Activated B cell treated with CpG ODN at 0.5 μM for 24 hours (primary cell): ENCODE results near the gene SYTL5. TPM values are rescaled to one million over a fixed set of nuclear protein-coding genes. Genes with fewer than 3 reads are reported as not detected.
"Not testable (repeated sequence)": the region's sequence is repeated elsewhere in the genome, so short reads cannot be mapped to it uniquely, and the experiment has no call there.

ENCODE experiments used
- ATAC-seq: fragments of 200-7000 bp; cut with Tn5 transposase; one replicate; pipeline ENCODE4 v1.10.0; 2021; ENCODE audit warnings: low read depth, mild to moderate bottlenecking, moderate library complexity
- CTCF ChIA-PET: fragments of 350-600 bp; sonication (Branson Sonifier 250); formaldehyde crosslinking; loops from one replicate; lab custom pipeline; 2021; ENCODE audit warnings: antibody characterized with exemption; lab: Charles Lee
- POLR2A ChIA-PET: fragments of 350-600 bp; sonication (Branson Sonifier 250); formaldehyde crosslinking; loops from one replicate; lab custom pipeline; 2021; ENCODE audit warnings: antibody characterized with exemption; lab: Charles Lee
- DNase-seq: peaks from one replicate; pipeline ENCODE4 v3.0.0; 2022
- H3K27ac Mint-ChIP-seq: one replicate; pipeline ENCODE4 v1.8.0; 2020; ENCODE audit warnings: mixed read lengths
- H3K27me3 Mint-ChIP-seq: one replicate; pipeline ENCODE4 v1.8.0; 2021; ENCODE audit warnings: mixed read lengths
- H3K36me3 Mint-ChIP-seq: one replicate; pipeline ENCODE4 v1.8.0; 2021; ENCODE audit warnings: low read depth, mixed read lengths
- H3K4me1 Mint-ChIP-seq: one replicate; pipeline ENCODE4 v1.8.0; 2021; ENCODE audit warnings: mixed read lengths
- H3K4me3 Mint-ChIP-seq: one replicate; pipeline ENCODE4 v1.8.0; 2020; ENCODE audit warnings: mild to moderate bottlenecking, mixed read lengths
- H3K9me3 Mint-ChIP-seq: one replicate; pipeline ENCODE4 v1.8.0; 2020; ENCODE audit warnings: mixed read lengths
- intact Hi-C: fragments of 100-400 bp; cut with micrococcal nuclease; formaldehyde crosslinking; loops from one replicate; pipeline ENCODE4 v1.15.1; 2024
- total RNA-seq: library from RNA; stranded (reverse); gene quantifications from 2 replicates; pipeline ENCODE4 v1.2.3, GENCODE V29; 2022
- TF ChIP-seq, protein P1 (sequence below): fragments of 200-600 bp; IDR thresholded peaks from one replicate; pipeline ENCODE4 v1.8.0; 2022; ENCODE audit warnings: antibody characterized with exemption, mild to moderate bottlenecking

Gene SYTL5
- total RNA-seq, 1 donor from 2014 or later, result not detected

DNA sequence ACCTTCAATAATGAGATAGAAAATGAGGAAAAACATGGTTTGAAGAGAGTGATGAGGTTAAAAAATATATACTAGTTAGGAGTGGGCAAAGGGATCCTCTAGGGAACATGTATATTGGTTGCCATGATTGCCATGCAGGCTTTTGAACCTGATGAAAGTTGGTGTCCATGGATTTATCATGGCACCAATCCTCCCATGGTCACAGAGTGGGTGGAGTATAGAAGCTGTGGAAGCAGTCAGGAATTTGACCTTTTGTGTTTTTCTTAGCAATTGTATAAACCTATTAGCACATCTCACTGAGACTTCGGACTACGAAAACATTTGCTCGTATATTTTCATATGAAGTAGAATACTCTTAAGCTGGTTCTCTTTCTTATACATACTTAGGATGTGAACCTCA is 30.9 kb upstream of the SYTL5 start:
- POLR2A ChIA-PET, result no interaction called here
- CTCF ChIA-PET, result no interaction called here
- H3K4me1 Mint-ChIP-seq, result no peaks in the 10 kb centered on the region
- TF ChIP-seq, protein P1, sequence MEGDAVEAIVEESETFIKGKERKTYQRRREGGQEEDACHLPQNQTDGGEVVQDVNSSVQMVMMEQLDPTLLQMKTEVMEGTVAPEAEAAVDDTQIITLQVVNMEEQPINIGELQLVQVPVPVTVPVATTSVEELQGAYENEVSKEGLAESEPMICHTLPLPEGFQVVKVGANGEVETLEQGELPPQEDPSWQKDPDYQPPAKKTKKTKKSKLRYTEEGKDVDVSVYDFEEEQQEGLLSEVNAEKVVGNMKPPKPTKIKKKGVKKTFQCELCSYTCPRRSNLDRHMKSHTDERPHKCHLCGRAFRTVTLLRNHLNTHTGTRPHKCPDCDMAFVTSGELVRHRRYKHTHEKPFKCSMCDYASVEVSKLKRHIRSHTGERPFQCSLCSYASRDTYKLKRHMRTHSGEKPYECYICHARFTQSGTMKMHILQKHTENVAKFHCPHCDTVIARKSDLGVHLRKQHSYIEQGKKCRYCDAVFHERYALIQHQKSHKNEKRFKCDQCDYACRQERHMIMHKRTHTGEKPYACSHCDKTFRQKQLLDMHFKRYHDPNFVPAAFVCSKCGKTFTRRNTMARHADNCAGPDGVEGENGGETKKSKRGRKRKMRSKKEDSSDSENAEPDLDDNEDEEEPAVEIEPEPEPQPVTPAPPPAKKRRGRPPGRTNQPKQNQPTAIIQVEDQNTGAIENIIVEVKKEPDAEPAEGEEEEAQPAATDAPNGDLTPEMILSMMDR, result no peak
- intact Hi-C loops, result no loop called here
- H3K9me3 Mint-ChIP-seq, result no peaks in the 10 kb centered on the region
- H3K27ac Mint-ChIP-seq, result no peak overlapping the region
- H3K27me3 Mint-ChIP-seq, result peaks cover 3% of the 10 kb centered on the region
- ATAC-seq, result no peak
- no peaks in the 10 kb centered on the region for H3K36me3 Mint-ChIP-seq
- no peak overlapping the region for H3K4me3 Mint-ChIP-seq
- DNase-seq, result no peak

DNA sequence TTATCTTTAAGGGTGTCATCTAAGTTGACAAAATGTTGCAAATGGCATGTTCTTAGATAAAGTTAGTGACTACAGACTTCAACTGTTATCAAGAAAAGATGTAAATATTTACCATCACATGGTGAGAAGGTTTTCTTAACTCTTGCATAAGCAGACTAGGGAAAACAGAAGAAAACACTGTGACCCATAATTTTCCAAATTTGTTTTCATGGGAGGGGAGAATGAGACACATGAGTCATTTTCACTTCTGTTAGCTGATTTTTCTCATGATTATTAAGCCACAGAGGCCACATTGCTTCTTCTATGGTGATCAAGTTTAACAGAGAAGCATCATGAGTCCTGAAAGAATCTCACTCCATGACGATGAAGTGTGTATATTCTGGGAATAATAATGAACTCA is 30.2 kb upstream of the SYTL5 start:
- Mint-ChIP-seq H3K36me3 (no peaks in the 10 kb centered on the region), H3K4me3 (no peak overlapping the region), H3K27ac (no peak overlapping the region), H3K4me1 (no peaks in the 10 kb centered on the region), H3K27me3 (peaks cover 2% of the 10 kb centered on the region), H3K9me3 (no peaks in the 10 kb centered on the region)
- TF ChIP-seq, protein P1, result no peak
- CTCF ChIA-PET, result no interaction called here
- POLR2A ChIA-PET, result no interaction called here
- intact Hi-C loops, result no loop called here
- ATAC-seq (no peak), DNase-seq (no peak)

DNA sequence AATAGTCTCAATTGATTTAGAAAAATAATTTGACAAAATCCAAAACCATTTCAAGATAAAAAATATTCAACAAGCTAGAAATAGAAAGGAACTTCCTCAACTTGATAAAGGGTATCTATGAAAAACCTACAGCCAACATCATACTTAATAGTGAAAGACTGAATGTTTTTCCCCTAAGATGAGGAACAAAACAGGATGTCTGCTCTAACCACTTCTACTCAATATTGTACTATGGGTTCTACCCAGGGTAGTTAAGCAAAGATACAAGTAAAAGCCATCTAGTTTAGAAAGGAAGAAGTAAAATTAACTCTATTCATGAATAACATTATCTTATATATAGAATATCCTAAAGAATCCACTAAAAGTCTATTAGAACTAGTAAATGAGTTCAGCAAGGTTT is 21.5 kb upstream of the SYTL5 start:
- intact Hi-C loops, result no loop called here
- no peak for DNase-seq
- Mint-ChIP-seq H3K36me3 (no peaks in the 10 kb centered on the region), H3K4me3 (no peak overlapping the region), H3K27ac (no peak overlapping the region), H3K27me3 (no peaks in the 10 kb centered on the region), H3K9me3 (no peaks in the 10 kb centered on the region), H3K4me1 (no peaks in the 10 kb centered on the region)
- TF ChIP-seq, protein P1, result no peak
- ATAC-seq, result no peak
- ChIA-PET CTCF (no interaction called here), POLR2A (no interaction called here)

DNA sequence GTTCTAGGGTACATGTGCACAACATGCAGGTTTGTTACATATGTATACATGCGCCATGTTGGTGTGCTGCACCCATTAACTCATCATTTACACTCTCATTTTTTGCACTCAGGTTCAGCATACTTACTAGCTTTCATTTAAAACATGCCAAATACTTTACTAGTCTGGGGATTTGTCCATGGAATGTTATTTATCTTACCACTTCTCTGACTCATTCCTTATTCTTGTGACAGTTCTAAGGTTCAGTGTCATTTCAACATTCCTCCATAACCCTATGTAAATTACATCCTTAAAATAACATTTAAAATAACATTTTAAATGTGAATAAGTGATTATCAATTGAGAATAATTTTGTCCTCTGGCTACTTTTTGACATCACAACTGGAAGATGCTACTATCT is 19.5 kb upstream of the SYTL5 start:
- POLR2A ChIA-PET, result no interaction called here
- intact Hi-C loops, result no loop called here
- no peaks in the 10 kb centered on the region for H3K9me3 Mint-ChIP-seq
- no peaks in the 10 kb centered on the region for H3K4me1 Mint-ChIP-seq
- no peaks in the 10 kb centered on the region for H3K36me3 Mint-ChIP-seq
- DNase-seq, result no peak
- H3K27me3 Mint-ChIP-seq, result no peaks in the 10 kb centered on the region
- CTCF ChIA-PET, result no interaction called here
- TF ChIP-seq, protein P1, result no peak
- ATAC-seq, result no peak
- H3K27ac Mint-ChIP-seq, result no peak overlapping the region
- H3K4me3 Mint-ChIP-seq, result no peak overlapping the region

DNA sequence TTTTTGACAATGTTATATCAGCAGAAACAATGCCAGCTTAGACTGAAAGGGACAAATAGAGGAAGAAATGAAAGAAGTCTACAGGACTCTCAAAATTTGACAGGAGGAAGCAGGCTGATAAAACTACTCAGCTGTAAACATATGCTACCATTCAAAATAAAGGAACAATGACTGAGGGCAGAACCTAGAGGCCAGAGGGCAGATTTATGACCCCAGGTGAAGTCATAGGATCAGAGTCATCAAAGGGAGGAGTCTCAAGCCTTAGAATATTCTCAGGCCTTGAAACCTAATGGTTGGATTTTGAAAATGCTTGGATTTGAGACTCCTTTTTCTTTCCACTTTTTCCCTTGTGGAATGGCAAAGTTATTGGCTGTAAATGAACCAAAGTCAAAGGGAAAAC is 17.0 kb upstream of the SYTL5 start:
- ChIA-PET POLR2A (no interaction called here), CTCF (no interaction called here)
- ATAC-seq (no peak), DNase-seq (no peak)
- no peaks in the 10 kb centered on the region for H3K27me3 Mint-ChIP-seq
- TF ChIP-seq, protein P1, result no peak
- H3K4me3 Mint-ChIP-seq, result no peak overlapping the region
- no peaks in the 10 kb centered on the region for H3K36me3 Mint-ChIP-seq
- no peaks in the 10 kb centered on the region for H3K4me1 Mint-ChIP-seq
- H3K9me3 Mint-ChIP-seq, result no peaks in the 10 kb centered on the region
- H3K27ac Mint-ChIP-seq, result no peak overlapping the region
- intact Hi-C loops, result no loop called here

DNA sequence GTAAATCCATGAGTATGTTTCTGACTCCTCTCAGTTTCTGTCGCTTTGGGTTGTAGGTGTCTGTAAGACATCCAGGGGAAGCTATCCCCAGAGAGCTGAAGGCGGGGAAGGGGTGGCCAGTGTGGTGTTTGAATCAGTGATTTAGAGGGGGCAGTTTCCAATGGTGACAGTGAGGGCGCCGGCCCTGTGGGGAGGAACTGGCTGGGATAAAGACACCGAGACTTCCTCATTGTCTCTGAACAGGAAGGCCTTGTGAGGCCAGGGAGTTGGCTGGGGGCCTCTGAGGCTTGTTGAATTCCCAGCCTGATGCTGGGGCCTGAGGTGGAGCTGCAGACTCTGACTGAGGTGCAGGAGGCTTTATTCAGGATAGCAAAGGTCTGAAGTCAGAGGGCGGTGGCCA is 15.1 kb upstream of the SYTL5 start:
- POLR2A ChIA-PET, H3K4me3 Mint-ChIP-seq, intact Hi-C loops, H3K27ac Mint-ChIP-seq, CTCF ChIA-PET, H3K9me3 Mint-ChIP-seq, ATAC-seq, H3K36me3 Mint-ChIP-seq, H3K4me1 Mint-ChIP-seq, DNase-seq, H3K27me3 Mint-ChIP-seq: not testable (repeated sequence)
